SHP77 treated with DMSO at 0.1 percent for 48 hours (cell line): ENCODE measurements around the gene EGFL8.
A peak's percentile ranks its signal among the peaks of the same experiment; 100 is the strongest.

Experiments used
- DNase-seq: peaks from one replicate; lab custom pipeline; 2025; lab: John Stamatoyannopoulos, UW

The EGFL8 gene

GRCh38 chr6:32146687-32147086 is 17.7 kb upstream of the EGFL8 start:
- no peak for DNase-seq

- DNase-seq = no peak
Observed at GRCh38 chr6:32147401-32148132, 16.8 kb upstream of the EGFL8 start.

DNA sequence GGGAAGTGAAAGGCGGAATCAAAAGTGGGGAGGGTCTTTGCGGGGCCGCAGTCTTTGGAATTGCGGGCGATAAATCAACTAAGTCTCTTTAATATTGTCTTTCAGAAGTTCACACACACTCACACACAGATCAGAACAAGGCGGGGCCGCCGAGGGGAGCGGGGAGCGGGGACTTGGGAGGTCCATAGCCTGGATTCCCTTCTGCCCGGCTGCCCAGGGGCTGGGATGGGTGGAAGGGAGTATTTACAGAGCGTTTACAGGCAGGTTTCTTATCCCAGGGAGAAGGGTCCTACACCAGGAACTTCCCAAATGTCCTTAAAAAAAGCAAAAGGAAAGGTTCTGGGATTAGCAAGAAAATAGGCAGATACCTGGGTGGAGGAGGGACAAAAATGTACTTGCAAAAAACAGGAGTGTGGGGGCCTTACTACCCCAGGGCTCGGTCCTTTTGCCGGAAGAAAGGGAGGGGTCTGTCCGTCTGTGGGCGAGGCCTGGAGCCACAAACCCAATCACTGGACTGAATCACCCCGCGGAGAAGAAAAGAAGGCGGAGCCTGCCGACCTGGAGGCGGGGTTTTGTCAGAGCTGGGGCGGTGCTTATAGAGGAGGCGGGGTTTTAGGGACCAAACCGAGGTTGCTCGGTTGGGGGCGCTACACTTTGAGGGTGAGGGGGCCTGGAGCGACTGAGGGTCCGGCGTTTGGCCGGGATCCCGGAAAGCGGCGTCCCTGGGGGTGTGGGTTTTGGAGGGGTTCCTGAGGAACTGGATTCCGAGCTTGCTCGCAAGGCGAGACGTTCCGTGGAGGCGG is 15.9 kb upstream of the EGFL8 start:
- DNase-seq = no peak

- no peak for DNase-seq
Observed at GRCh38 chr6:32149092-32149755, 15.2 kb upstream of the EGFL8 start.

DNA sequence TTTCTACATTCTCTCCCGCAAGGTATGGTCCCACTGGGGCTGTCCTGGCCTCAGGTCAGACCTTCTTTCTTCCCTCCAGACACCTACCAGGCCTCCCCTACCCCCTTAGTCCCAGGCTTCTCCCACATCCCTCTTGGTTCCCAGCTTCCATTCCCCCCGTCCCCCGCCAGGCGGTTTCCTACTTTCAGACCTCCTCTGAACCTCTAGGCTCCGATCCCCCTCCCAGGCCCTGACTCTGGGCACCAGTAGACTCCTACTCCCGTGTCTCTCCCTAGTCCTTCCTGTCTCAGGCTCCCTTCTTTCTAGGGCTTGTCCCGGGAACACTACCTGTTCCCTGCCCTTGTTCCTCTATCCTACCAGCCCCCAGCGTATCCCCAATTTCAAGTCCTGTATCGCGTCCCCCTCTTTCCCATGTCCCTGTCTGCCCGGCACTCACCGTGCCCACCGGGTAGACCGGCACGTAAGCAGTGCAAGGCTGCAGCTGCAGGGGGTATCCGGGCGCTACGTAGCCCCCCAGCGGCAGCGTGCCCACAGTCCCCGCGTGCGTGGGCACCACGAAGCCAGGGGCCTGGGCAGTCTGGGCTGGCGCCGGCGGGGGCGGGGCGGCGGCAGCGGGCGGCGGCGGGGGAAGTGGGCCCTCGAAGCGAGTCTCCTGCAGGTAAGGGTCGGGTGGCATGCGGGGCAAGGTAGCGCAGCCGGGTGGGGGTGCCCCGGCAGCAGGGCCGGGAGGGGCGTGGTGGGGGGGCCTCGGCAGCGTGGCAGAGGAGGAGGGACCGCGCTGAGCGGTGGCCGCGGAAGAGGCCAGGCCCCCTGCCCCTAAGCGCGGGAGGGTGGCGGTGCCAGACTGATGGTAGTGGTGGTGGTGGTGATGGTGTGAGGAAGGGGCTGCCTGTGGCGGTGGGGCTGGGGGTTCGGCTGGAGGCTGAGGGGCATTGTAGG is 14.2 kb upstream of the EGFL8 start:
- DNase-seq = no peak

GRCh38 chr6:32151181-32151862 is 13.1 kb upstream of the EGFL8 start:
- DNase-seq = no peak

GRCh38 chr6:32151863-32152768 is 12.3 kb upstream of the EGFL8 start, which contains the start of gene PRRT1:
TSS of gene PRRT1 (minus strand) at chr6:32151939. CDS start at chr6:32151827, 112 bp downstream.
- no peak for DNase-seq

- DNase-seq = no peak
Observed at GRCh38 chr6:32152769-32153563, 11.4 kb upstream of the EGFL8 start.

DNA sequence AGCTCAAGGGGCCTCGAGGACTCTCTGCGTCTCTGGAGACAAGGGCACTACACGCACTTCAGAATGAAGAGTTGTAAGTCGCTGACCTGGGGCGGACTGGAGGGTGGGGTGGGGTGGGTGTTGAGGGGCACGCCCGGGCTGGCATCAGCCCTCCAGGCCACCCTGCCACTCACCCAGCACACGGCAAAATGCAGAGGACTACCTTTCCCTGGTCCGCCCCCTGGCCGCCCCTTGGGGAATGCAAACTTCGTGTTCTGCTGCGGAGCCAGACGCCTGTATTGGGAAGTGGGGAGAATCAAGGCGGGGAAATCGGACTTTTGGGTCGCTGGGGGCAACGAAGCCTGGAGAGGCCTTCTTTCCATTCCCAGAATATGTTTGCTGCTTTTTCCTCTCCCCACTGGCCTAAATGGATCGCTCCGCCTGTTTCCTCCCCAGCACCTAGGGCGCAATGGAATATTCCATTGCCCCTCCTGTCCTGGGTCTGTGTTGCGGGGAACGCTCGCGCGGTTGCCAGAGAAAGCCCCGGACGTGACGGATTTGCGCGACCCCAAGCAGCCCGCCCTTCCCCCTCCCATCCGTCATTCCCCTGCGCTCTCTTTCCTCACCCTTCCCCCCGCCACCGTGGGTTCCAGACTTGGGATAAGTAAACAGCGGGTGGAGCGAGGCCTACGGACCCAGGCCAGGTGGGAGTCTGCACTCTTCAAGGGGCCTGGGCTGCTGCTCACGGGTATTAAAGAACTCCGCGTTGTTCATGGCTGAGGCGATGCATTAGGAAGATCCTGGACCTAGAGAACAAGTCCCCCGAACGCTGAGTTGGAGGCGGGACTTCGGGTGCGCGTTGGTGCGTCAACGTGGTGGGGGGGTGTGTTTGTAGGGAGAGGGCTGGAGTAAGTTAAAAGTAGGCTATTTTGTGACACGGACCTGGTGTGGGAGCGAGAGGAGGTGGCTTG is 10.6 kb upstream of the EGFL8 start, which contains the start of gene PPT2:
Gene PPT2, plus strand, starts transcription at position 578 of the 950 bp plus-strand sequence. CDS start 454 bp downstream, outside the sequence.
- peak; percentile 81 for DNase-seq

DNA sequence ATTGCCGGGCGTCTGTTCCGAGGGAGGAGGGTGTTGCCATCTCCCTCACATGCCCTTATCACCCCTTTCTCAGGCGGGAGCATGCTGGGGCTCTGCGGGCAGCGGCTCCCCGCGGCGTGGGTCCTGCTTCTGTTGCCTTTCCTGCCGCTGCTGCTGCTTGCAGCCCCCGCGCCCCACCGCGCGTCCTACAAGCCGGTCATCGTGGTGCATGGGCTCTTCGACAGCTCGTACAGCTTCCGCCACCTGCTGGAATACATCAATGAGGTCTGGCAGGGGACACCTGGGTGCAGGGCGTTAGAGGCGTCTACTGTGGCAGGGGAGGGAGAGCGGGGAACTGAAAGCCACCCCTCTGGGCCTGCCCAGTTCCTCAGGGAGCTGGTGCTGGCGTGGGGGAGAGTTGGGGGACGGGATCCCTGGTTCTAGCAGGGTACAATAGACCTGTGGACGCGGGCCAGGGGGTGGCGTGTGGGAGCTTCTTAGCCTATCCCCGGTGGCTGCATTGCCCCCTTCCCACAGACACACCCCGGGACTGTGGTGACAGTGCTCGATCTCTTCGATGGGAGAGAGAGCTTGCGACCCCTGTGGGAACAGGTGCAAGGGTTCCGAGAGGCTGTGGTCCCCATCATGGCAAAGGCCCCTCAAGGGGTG is 9.8 kb upstream of the EGFL8 start:
- DNase-seq = peak; percentile 40

- no peak for DNase-seq
Observed at GRCh38 chr6:32156891-32157290, 7.5 kb upstream of the EGFL8 start.

- DNase-seq = no peak
Observed at GRCh38 chr6:32158052-32158451, 6.3 kb upstream of the EGFL8 start.

DNA sequence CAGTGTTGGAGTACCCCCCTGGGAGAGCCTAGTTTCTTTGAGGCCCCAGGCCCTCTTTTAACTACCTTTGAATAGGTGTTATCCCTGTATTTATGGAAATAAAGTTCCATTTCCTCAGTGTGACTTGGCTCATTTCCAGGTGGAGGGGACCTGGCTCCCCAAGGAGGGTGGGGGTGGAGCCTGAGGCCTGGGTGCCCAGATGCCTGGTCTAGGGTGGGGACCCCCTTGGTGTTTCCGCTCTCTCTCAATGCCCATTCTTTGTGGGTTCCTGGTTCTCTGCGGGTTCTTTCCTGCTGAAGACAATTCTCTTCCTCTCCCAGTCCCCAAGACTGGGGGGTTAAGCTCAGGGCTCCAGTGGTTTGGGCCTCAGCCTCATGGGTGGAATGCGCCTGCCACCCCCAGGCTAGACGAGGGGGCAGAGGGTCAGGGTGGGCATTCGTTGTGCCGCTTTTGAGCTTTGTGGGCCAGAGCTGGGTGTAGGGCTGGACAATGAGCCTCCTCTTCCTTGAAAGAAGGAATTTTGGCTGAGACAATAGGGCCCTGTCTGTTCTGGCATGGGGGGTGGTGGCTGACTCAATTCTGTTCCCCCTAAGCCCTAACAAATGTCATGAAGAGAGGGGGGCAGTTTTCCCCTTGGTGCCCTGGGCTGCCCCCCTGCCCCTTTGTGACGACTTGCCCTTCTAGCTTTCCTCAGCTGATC is 686 bp upstream of the EGFL8 start:
- no peak for DNase-seq

DNA sequence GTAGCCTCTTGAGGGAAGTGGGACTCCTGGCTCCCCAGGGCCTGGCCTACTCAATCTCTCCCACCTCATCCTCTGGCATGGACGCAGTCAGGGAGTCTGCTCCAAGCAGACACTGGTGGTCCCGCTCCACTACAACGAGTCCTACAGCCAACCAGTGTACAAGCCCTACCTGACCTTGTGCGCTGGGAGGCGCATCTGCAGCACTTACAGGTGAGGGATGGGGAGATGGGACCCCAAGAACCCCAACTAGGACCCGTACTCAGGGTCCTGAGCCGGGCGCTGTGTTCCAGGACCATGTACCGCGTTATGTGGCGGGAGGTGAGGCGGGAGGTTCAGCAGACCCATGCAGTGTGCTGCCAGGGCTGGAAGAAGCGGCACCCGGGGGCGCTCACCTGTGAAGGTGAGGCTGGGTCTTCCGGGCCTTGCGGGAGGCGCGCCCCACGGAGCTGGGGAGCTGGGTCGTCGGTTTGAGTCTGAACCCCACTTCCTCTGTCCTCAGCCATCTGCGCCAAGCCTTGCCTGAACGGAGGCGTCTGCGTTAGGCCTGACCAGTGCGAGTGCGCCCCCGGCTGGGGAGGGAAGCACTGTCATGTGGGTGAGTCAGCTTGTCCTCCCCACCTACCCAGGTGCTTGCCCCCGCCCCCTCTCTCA is 2.1 kb downstream of the EGFL8 start:
- DNase-seq = no peak

GRCh38 chr6:32167154-32167760 is 2.9 kb downstream of the EGFL8 start:
- no peak for DNase-seq
